Left colon (tissue), 2 donors: ENCODE data around the gene DVL3. TPM values are rescaled to one million over a fixed set of nuclear protein-coding genes. Genes with fewer than 3 reads are reported as not detected.

ENCODE experiments used
- ATAC-seq: fragments of 200-7000 bp; cut with Tn5 transposase; one replicate; pipeline ENCODE4 v1.9.1; 2020; ENCODE audit warnings: mild to moderate bottlenecking, moderate library complexity
- DNase-seq, 2 donors: peaks; one replicate each; pipeline ENCODE4 v3.0.0-alpha.2; 2020
- intact Hi-C, 2 donors: fragments of 100-400 bp; cut with DNase I in 1 of 2; cut with micrococcal nuclease in 1 of 2; formaldehyde crosslinking; loops; one replicate each; pipeline versions ENCODE4 v1.11.2 to v1.14.0; 2022; cut with DNase I, micrococcal nuclease
- total RNA-seq, 2 donors: library from RNA; stranded (reverse); fragmentation: NEBNext Ultra II Directional; extraction: Animal tissue kit (Norgen Biotek cat#: 25700); gene quantifications; one replicate each; pipeline ENCODE4 v1.2.1, GENCODE V29; 2021
- donor health status: DM: no; HTN: no; CAD: no.
- donor health status: DM: yes; HTN: yes; CAD: no.

DVL3 gene
- total RNA-seq, 2 donors from 2014 or later: 63.2 to 66.3 TPM

DNA sequence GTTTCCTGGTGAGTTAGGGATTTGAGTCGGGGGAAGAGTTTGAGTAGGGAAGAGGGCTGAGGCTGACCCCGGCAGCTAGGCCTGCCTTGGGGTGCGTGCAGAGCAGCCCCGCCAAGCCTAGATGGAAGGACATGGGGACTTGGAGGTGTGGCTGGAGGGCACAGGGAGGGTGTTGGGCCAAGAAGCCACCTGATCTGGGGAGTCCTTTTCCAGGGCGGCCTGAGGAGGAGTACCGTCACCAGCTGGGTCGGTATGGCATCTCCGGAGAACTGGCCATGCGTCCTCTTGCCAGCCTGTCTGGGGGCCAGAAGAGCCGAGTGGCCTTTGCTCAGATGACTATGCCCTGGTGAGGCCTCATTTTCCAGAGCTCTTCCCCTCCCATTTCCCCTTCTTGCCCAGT lies 37.7 kb downstream of the DVL3 start:
- intact Hi-C loops: no loop called here
- no peak for DNase-seq
- ATAC-seq: no peak

DNA sequence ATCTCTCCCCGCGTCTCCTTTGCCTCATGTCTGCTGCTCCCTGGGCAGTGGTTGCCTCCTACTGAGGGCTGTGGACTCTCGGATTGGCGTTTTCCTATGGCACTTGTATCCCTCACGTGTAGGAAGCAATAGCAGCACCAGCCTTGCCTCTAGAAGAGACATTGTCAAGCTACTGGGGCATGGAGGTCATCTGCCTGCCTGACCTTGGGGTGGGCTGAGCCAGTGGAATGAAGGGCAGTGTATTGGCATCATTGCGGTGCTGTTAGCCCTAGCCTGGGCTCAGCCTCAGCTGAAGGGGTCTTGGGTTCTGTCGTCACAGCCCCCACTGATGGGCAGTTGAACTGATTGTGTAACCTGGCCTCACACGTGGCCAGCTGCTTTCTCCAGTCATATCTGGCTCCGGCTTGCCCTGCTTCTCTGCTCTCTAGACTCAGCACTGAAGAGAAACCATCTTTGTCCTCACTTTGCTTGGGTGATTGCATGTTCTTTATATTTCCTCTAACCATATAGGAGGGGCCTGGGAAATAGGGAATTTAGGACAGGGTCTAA lies 38.9 kb downstream of the DVL3 start:
- intact Hi-C loops: no loop called here
- ATAC-seq: no peak
- no peak for DNase-seq

DNA sequence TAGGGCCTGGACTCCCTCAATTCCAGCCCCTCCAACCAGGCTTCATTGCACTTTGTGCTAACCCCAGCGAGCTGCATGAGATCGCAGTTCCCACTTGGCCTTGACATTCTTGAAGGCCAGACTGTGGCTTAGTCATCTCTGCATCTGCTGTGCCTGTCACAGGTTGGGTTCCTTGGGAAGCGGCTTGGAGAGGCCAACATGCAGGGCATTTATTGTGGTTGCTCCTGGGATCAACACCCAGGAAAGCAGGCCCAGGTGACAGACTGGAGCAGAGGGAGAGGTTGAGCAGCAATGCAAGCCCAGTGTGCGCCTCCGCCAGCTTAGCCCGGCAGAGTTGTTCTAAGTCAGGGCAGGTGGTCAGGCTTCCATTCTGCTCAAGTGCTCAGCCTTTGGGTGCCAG lies 41.4 kb downstream of the DVL3 start:
- DNase-seq (no peak), ATAC-seq (peak; percentile 12)
- intact Hi-C loops: no loop called here

- ATAC-seq: no peak
- intact Hi-C loops: no loop called here
- DNase-seq: no peak
Measured at GRCh38 chr3:184198509-184198908, 43.3 kb downstream of the DVL3 start.

DNA sequence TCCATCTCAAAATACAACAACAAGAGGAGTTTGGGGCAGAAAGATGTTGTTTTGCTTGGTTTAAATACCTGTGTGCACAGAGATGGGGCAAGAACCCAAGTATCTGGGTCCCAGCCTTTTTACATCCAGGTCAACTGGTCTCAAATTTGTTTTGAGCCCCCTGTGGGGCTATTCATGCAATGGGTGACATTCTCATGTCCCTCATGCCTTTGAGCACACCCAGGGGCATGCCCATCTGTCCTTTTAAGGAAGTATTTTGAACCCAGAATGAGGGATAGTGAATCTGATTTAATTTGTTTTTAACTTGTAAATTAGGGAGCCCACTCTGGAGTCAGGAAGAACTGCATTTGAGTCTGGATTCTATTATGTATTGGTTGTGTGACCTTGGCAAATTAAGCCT lies 45.6 kb downstream of the DVL3 start:
- no peak for DNase-seq
- ATAC-seq: no peak
- intact Hi-C loops: no loop called here

GRCh38 chr3:184203526-184203925 lies 48.3 kb downstream of the DVL3 start:
- intact Hi-C loops: no loop called here
- ATAC-seq (no peak), DNase-seq (no peak)

DNA sequence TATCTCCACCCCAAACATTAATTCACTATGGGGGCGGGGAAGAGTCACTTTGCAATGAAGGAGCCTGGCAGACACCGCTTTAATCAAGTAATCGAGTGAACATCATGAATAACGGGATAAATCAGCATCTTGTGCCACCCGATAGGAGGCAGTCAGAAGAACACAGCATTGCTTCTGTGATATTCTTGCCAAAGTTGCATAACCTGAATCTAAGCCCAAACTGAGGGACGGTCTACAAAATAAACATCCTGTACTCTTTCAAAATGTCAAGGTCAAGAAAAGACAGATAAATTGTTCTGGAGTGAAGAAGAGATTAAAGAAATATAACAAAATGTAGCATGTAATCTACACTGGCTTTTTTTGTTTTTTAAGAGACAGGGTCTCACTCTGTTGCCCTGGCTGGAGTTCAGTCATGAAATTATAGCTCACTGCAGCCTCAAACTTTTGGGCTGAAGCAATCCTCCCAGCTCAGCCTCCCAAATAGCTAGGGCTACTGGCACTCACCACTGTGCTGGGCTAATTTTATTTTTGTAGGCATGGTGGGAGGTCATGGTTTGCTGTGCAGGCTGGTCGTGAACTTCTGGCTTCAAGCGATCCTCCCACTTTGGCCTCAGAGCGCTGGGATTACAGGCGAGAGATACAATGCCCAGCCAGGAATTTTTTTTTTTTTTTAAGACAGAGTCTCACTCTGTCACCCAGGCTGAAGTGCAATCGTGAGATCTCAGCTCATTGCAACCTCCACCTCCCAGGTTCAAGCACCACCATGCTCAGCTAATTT lies 54.2 kb downstream of the DVL3 start:
- no peak for DNase-seq

DNA sequence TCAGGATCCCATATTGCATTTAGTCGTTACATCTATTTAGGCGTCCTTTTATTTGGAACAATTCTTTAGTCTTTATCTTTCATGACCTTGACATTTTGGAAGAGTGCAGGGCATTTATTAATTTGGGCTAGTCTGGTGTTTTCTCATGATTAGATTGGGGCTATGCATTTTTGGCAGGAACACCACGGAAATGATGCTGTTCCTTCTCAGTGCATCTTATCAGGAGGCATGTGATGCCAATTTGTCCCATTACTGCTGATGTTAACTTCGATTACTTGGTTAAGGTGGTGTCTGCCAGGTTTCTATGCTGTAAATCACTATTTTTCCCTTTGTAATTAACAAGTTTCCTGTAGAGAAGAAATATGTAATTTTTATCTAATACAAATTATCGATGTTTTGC lies 56.1 kb downstream of the DVL3 start:
- ATAC-seq (no peak), DNase-seq (no peak)
- intact Hi-C loops: no loop called here

More for the DNA sequence above, 54.2 kb downstream of the DVL3 start:
- ATAC-seq: no peak
- intact Hi-C loops: no loop called here

GRCh38 chr3:184211718-184212117 lies 56.5 kb downstream of the DVL3 start:
- no peak for ATAC-seq
- DNase-seq: no peak
- intact Hi-C loops: no loop called here

DNA sequence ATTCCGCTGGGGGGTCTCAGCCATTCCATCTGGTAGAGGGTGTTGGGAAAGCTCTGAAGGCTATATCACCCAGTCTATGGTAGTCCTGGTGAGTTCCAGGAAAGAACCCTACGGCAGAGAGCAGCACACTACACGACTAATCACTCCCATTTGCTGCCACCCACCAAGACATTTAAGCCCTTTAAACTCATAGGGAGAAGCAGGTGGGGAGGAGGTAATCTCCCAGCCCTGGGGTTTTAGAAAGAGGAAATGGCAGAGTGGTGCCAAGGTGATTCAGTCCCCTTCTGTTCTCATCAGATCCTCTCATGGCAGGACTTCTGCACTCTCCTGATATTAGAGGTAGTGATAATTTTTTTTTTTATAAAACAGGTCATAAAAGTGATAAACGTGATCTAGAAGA lies 63.6 kb downstream of the DVL3 start:
- DNase-seq (no peak), ATAC-seq (no peak)
- intact Hi-C loops: no loop called here

GRCh38 chr3:184222521-184222920 lies 67.3 kb downstream of the DVL3 start:
- ATAC-seq: no peak
- intact Hi-C loops: no loop called here

More at GRCh38 chr3:184222521-184222920, 67.3 kb downstream of the DVL3 start:
- DNase-seq: no peak

Other genes starting within 250 kb of the DVL3 start
- gene ABCC5, start 137.5 kb upstream of the DVL3 start, total RNA-seq: 10 to 100 TPM; 46.6 to 47.6 TPM
- not detected for gene HTR3D, start 123.6 kb upstream of the DVL3 start, total RNA-seq
- not detected for gene HTR3C, start 102.3 kb upstream of the DVL3 start, total RNA-seq
- under 1 TPM; 0.50 to 0.70 TPM for gene HTR3E, start 58.3 kb upstream of the DVL3 start, total RNA-seq
- 10 to 100 TPM; 32.6 to 40.8 TPM for gene EIF2B5, start 20.0 kb upstream of the DVL3 start, total RNA-seq
- 100 to 1,000 TPM; 211 to 219 TPM for gene AP2M1, start 19.5 kb downstream of the DVL3 start, total RNA-seq
- gene ABCF3, start 30.8 kb downstream of the DVL3 start, total RNA-seq: 10 to 100 TPM; 56.1 to 69.2 TPM
- 1 to 10 TPM; 2.2 to 3.3 TPM for gene VWA5B2, start 74.2 kb downstream of the DVL3 start, total RNA-seq
- 10 to 100 TPM; 25.0 to 40.3 TPM for gene ALG3, start 93.6 kb downstream of the DVL3 start, total RNA-seq
- 1 to 10 TPM; 3.5 to 5.3 TPM for gene EEF1AKMT4, start 94.3 kb downstream of the DVL3 start, total RNA-seq
- under 1 TPM in 1 of 2 donors, not detected in 1; 0.39 TPM for gene CAMK2N2, start 106.2 kb downstream of the DVL3 start, total RNA-seq
- under 1 TPM; 0.20 to 0.24 TPM for gene ECE2, start 120.6 kb downstream of the DVL3 start, total RNA-seq
- gene PSMD2, start 143.9 kb downstream of the DVL3 start, total RNA-seq: 100 to 1,000 TPM; 174 to 187 TPM
- 100 to 1,000 TPM; 245 to 322 TPM for gene EIF4G1, start 159.2 kb downstream of the DVL3 start, total RNA-seq
- gene FAM131A, start 182.2 kb downstream of the DVL3 start, total RNA-seq: 10 to 100 TPM; 16.2 to 20.9 TPM
- 10 to 100 TPM; 73.2 to 89.9 TPM for gene CLCN2, start 206.2 kb downstream of the DVL3 start, total RNA-seq
- gene POLR2H, start 206.3 kb downstream of the DVL3 start, total RNA-seq: 10 to 100 TPM; 96.7 to 96.8 TPM
- gene THPO, start 222.8 kb downstream of the DVL3 start, total RNA-seq: not detected
- 1 to 10 TPM; 2.1 to 2.6 TPM for gene CHRD, start 224.7 kb downstream of the DVL3 start, total RNA-seq